Measurements from ENCODE around the gene MOXD1. TPM values are rescaled to one million over a fixed set of nuclear protein-coding genes. Genes with fewer than 3 reads are reported as not detected.

Gene MOXD1
- total and polyA plus RNA-seq, 2 of the 8 experiments (the other 6 are each of a cell fraction or from before 2014, with no cell fraction given) = 1.6 to 3.5 TPM

DNA sequence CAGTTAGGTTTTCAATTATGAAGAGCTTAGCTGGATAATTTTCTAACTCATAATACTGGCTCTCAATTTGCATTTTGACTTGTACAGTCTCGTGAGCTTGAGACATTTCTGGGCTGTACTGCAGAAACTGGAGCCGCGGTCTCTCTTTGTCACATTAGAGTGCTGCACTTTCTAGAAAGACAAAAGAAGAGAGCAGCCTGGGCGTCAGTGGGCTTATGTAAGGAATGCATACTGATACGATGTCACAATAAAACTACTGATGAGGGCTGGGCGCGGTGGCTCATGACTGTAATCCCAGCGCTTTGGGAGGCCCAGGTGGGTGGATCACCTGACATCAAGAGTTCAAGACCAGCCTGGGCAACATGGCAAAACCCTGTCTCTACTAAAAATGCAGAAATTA lies 120.8 kb downstream of the MOXD1 start (continued):
- no peak for TF ChIP-seq SP2 (IDR thresholded peaks at IDR 0.05; ENCODE audit: low read length)
- TF ChIP-seq TCF12 (IDR thresholded peaks at IDR 0.05; ENCODE audit: low read depth, low read length) = no peak
